ENCODE measurements around the gene PIGT.
A peak's percentile ranks its signal among the peaks of the same experiment; 100 is the strongest.

Gene PIGT

DNA sequence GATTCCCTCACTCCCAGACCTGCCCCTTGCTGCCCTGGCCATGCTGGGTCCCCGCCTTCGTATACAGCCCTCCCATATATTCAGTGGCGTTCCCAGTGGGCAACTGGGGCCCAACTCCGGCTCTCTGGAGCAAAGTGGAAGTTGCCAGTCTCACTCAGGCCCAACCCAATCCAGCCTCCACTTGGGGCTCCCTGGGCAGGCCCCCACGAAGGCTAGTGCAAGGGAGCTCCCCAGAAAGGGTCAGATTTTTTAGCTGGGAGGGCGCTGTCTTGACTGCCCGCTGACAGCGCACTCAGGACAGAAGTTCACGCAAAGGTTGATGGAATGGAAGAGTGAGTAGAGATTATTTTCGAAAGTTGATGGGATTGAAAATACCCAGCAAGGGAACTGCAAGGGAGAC is 43.7 kb upstream of the PIGT start:
- H3K27ac ChIP-seq = no peak overlapping the region
- TF ChIP-seq ZFX (IDR thresholded peaks at IDR 0.05; ENCODE audit: borderline replicate concordance) (no peak), CTCF (IDR thresholded peaks at IDR 0.05) (no peak)

GRCh38 chr20:45372646-45373352 is 43.1 kb upstream of the PIGT start:
- TF ChIP-seq CTCF (IDR thresholded peaks at IDR 0.05) = no peak
- no peak for TF ChIP-seq ZFX (IDR thresholded peaks at IDR 0.05; ENCODE audit: borderline replicate concordance)
- H3K27ac ChIP-seq = peak overlapping the region; percentile 53

- peak overlapping the region; percentile 53 for H3K27ac ChIP-seq
- no peak for TF ChIP-seq ZFX (IDR thresholded peaks at IDR 0.05; ENCODE audit: borderline replicate concordance)
- TF ChIP-seq CTCF (IDR thresholded peaks at IDR 0.05) = peak; percentile 96
Observed at GRCh38 chr20:45373353-45374100, 42.4 kb upstream of the PIGT start.

DNA sequence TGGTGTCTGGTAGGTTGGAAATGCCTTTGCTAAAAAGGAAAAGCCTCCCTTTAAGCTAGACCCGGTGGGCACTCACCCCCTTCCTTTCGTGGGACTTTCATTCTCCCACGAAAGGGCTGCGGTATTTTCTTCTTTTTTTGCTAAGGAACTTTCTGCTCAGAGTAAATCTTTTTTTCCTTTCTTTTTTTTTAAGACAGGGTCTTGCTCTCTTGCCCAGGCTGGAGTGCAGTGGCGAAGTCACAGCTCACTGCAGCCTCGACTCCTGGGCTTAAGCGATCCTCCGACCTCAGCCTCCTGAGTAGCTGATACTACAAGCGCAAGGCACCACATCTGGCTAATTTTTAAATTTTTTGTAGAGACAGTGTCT is 41.9 kb upstream of the PIGT start:
- TF ChIP-seq CTCF (IDR thresholded peaks at IDR 0.05) (peak; percentile 75), ZFX (IDR thresholded peaks at IDR 0.05; ENCODE audit: borderline replicate concordance) (no peak)
- 0 out of 2 replicates have a peak overlapping the region, but pooled peaks have one; percentile 53 for H3K27ac ChIP-seq

DNA sequence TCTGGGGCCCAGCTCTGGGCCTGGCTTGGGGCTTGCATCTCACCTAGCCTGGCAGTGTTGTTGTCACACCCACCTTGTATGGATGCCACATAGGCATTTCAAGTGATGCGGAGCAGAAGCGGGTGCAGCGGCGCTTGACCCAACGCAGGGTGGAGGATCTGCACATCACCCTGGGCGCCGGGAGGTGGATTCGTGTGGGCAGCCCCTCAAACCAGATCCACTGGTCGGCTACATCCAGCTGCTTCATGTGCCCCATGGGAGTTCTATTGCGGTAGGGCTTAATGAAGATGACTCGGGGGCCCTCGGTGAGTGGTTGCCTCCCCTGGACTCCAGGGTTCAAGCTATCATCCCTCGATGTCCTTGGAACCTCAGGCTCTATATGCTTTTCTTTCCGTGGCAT is 41.0 kb upstream of the PIGT start:
- H3K27ac ChIP-seq = no peak overlapping the region
- TF ChIP-seq ZFX (IDR thresholded peaks at IDR 0.05; ENCODE audit: borderline replicate concordance) (no peak), CTCF (IDR thresholded peaks at IDR 0.05) (no peak)

DNA sequence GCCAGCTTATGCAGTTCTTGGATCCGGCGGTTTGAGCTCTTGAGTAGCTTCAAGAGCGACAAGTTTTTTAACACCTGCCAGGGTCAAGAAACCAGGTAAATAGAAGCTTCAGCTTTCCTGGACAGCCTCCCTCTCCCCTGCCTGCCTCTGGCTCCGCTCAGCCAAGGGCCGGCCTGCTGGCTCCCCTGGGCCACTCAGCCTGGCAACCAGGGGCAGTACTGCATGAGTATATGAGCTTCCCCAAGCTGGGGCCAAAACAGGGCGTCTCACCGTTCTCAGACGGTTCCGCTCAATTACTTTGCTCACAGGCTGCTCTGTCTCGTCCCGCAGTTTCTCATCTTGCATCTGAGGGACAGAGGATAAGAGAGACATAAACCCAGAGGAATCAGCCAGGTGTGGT is 38.7 kb upstream of the PIGT start:
- TF ChIP-seq CTCF (IDR thresholded peaks at IDR 0.05) (no peak), ZFX (IDR thresholded peaks at IDR 0.05; ENCODE audit: borderline replicate concordance) (no peak)
- H3K27ac ChIP-seq = no peak overlapping the region

GRCh38 chr20:45378191-45378590 is 37.8 kb upstream of the PIGT start, which contains the start of gene TP53TG5:
TSS of gene TP53TG5 (minus strand) at chr20:45378325. CDS start at chr20:45378236, 89 bp downstream.
- H3K27ac ChIP-seq = no peak within 1 kb of the TSS
- TF ChIP-seq ZFX (IDR thresholded peaks at IDR 0.05; ENCODE audit: borderline replicate concordance) = no peak
- no peak for TF ChIP-seq CTCF (IDR thresholded peaks at IDR 0.05)
